Measurements from ENCODE around the gene DPP4.

DNA sequence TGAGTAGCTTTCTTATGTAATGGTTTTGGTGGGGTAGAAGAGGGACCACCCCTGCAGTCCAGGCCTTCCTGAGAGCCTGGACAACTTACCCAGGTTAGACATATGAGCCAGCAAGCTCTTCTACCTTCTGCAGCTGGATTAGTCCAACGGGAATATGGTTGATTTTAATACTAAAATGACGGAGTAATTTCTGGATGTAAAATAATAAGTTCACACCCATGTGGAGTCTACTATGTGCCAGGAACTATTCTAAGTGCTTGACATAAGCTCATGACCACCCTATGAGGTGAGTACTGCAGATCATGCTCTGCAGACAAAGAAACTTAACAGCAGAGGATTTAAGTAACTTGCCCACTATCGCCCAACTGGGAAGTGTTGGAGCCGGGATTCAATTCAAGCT is 45.5 kb downstream of the DPP4 start:
- TF ChIP-seq POLR2AphosphoS5 (IDR thresholded peaks at IDR 0.05) (no peak), EP300 (conservative IDR thresholded peaks at IDR 0.05; ENCODE audit: poor library complexity, severe bottlenecking) (no peak)
- TF ChIP-seq, protein P1, sequence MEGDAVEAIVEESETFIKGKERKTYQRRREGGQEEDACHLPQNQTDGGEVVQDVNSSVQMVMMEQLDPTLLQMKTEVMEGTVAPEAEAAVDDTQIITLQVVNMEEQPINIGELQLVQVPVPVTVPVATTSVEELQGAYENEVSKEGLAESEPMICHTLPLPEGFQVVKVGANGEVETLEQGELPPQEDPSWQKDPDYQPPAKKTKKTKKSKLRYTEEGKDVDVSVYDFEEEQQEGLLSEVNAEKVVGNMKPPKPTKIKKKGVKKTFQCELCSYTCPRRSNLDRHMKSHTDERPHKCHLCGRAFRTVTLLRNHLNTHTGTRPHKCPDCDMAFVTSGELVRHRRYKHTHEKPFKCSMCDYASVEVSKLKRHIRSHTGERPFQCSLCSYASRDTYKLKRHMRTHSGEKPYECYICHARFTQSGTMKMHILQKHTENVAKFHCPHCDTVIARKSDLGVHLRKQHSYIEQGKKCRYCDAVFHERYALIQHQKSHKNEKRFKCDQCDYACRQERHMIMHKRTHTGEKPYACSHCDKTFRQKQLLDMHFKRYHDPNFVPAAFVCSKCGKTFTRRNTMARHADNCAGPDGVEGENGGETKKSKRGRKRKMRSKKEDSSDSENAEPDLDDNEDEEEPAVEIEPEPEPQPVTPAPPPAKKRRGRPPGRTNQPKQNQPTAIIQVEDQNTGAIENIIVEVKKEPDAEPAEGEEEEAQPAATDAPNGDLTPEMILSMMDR (IDR thresholded peaks at IDR 0.05; ENCODE audit: poor library complexity, severe bottlenecking): no peak
- TF ChIP-seq, protein P2, sequence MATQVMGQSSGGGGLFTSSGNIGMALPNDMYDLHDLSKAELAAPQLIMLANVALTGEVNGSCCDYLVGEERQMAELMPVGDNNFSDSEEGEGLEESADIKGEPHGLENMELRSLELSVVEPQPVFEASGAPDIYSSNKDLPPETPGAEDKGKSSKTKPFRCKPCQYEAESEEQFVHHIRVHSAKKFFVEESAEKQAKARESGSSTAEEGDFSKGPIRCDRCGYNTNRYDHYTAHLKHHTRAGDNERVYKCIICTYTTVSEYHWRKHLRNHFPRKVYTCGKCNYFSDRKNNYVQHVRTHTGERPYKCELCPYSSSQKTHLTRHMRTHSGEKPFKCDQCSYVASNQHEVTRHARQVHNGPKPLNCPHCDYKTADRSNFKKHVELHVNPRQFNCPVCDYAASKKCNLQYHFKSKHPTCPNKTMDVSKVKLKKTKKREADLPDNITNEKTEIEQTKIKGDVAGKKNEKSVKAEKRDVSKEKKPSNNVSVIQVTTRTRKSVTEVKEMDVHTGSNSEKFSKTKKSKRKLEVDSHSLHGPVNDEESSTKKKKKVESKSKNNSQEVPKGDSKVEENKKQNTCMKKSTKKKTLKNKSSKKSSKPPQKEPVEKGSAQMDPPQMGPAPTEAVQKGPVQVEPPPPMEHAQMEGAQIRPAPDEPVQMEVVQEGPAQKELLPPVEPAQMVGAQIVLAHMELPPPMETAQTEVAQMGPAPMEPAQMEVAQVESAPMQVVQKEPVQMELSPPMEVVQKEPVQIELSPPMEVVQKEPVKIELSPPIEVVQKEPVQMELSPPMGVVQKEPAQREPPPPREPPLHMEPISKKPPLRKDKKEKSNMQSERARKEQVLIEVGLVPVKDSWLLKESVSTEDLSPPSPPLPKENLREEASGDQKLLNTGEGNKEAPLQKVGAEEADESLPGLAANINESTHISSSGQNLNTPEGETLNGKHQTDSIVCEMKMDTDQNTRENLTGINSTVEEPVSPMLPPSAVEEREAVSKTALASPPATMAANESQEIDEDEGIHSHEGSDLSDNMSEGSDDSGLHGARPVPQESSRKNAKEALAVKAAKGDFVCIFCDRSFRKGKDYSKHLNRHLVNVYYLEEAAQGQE (IDR thresholded peaks at IDR 0.05; ENCODE audit: borderline replicate concordance): no peak

Data from neural cell (in vitro differentiated cells).